DOHH2 (cell line): ENCODE data around the gene HMGN1.

Source experiments
- H3F3A ChIP-seq: fragments of 200-600 bp; sonication (generic), shearing (Covaris generic); 2 replicates; pipeline ENCODE4 v1.6.0; 2016; ENCODE audit warnings: antibody characterized with exemption, mild to moderate bottlenecking; ENCODE audit not compliant: control insufficient read depth, insufficient read depth
- H3K27ac ChIP-seq: fragments of 200-600 bp; sonication (generic); 2 replicates; pipeline ENCODE4 v1.5.1; 2014; ENCODE audit warnings: low read depth, mild to moderate bottlenecking, low read length, moderate library complexity
- H3K27me3 ChIP-seq: fragments of 200-600 bp; sonication (generic); 2 replicates; pipeline ENCODE4 v1.6.1; 2014; ENCODE audit warnings: mild to moderate bottlenecking, low read length, mixed read lengths; ENCODE audit not compliant: control insufficient read depth
- H3K36me3 ChIP-seq: fragments of 200-600 bp; sonication (generic); 2 replicates; pipeline ENCODE4 v1.6.1; 2014; ENCODE audit warnings: mild to moderate bottlenecking, low read length, moderate library complexity, mixed read lengths; ENCODE audit not compliant: control insufficient read depth
- H3K4me1 ChIP-seq: fragments of 200-600 bp; sonication (generic); 2 replicates; pipeline ENCODE4 v1.6.1; 2014; ENCODE audit warnings: mild to moderate bottlenecking, low read length, mixed read lengths; ENCODE audit not compliant: control insufficient read depth
- H3K4me2 ChIP-seq: fragments of 200-600 bp; sonication (generic); 2 replicates; pipeline ENCODE4 v1.6.0; 2014; ENCODE audit warnings: mild to moderate bottlenecking, low read length, moderate library complexity
- H3K4me3 ChIP-seq: fragments of 200-600 bp; sonication (generic); 2 replicates; pipeline ENCODE4 v1.5.1; 2014; ENCODE audit warnings: mild to moderate bottlenecking, low read length, mixed read lengths
- H3K79me2 ChIP-seq: fragments of 200-600 bp; sonication (generic); 2 replicates; pipeline ENCODE4 v1.6.1; 2014; ENCODE audit warnings: mild to moderate bottlenecking, low read length, mixed read lengths; ENCODE audit not compliant: control insufficient read depth
- H3K9me2 ChIP-seq: fragments of 200-600 bp; sonication (generic); replicated peaks from 2 replicates; pipeline ENCODE4 v1.6.1; 2014; ENCODE audit warnings: mild to moderate bottlenecking, low read length, mixed read lengths; ENCODE audit not compliant: control insufficient read depth
- H3K9me3 ChIP-seq: fragments of 200-600 bp; sonication (generic); 2 replicates; pipeline ENCODE4 v1.6.1; 2014; ENCODE audit warnings: antibody characterized with exemption, low read length, mixed read lengths; ENCODE audit not compliant: control insufficient read depth, insufficient read depth
- H4K20me1 ChIP-seq: fragments of 200-600 bp; sonication (generic); 2 replicates; pipeline ENCODE4 v1.6.0; 2014; ENCODE audit warnings: low read depth, mild to moderate bottlenecking, antibody characterized with exemption, low read length, moderate library complexity; ENCODE audit not compliant: control insufficient read depth, insufficient read depth
- CTCF ChIP-seq: fragments of 200-600 bp; sonication (generic); IDR thresholded peaks from one replicate; pipeline ENCODE4 v1.5.1; 2014; ENCODE audit warnings: antibody characterized with exemption, mild to moderate bottlenecking, low read depth, low read length; ENCODE audit not compliant: poor library complexity, severe bottlenecking
- EZH2phosphoT487 ChIP-seq: fragments of 200-600 bp; sonication (generic); IDR thresholded peaks from 2 replicates; pipeline ENCODE4 v1.6.1; 2017; ENCODE audit warnings: borderline replicate concordance, mild to moderate bottlenecking, antibody characterized with exemption, low read length, moderate library complexity, mixed read lengths

Gene HMGN1

GRCh38 chr21:39348355-39349210 is at the start of gene HMGN1:
TSS of gene HMGN1 (minus strand) at chr21:39349088. CDS start at chr21:39348917, 171 bp downstream.
- no peak for TF ChIP-seq EZH2phosphoT487
- no peak for TF ChIP-seq CTCF
- Histone ChIP-seq H4K20me1 (peaks cover 16% of the 10 kb centered on the region), H3K27ac (peak within 1 kb of the TSS; percentile 88), H3K79me2 (peaks cover 64% of the 10 kb centered on the region), H3K36me3 (peaks cover 55% of the 10 kb centered on the region), H3K9me3 (no peaks in the 10 kb centered on the region), H3K4me1 (peaks cover 45% of the 10 kb centered on the region), H3K9me2 (no peaks in the 10 kb centered on the region), H3K4me2 (peak within 1 kb of the TSS; percentile 92), H3F3A (peaks cover 55% of the 10 kb centered on the region), H3K4me3 (peak within 1 kb of the TSS; percentile 97), H3K27me3 (no peaks in the 10 kb centered on the region)

- peaks cover 5% of the 10 kb centered on the region for H3F3A ChIP-seq
- no peak overlapping the region for H3K4me3 ChIP-seq
- no peaks in the 10 kb centered on the region for H3K79me2 ChIP-seq
- H3K36me3 ChIP-seq = peaks cover 35% of the 10 kb centered on the region
- no peak overlapping the region for H3K4me2 ChIP-seq
- no peaks in the 10 kb centered on the region for H4K20me1 ChIP-seq
- H3K27me3 ChIP-seq = no peaks in the 10 kb centered on the region
- H3K9me3 ChIP-seq = no peaks in the 10 kb centered on the region
- H3K4me1 ChIP-seq = no peaks in the 10 kb centered on the region
- TF ChIP-seq EZH2phosphoT487 (no peak), CTCF (no peak)
- no peak overlapping the region for H3K27ac ChIP-seq
- H3K9me2 ChIP-seq = no peaks in the 10 kb centered on the region
These were observed 48.9 kb upstream of the HMGN1 start for GRCh38 chr21:39397646-39398385.

- no peak overlapping the region for H3K27ac ChIP-seq
- H3K4me1 ChIP-seq = peaks cover 17% of the 10 kb centered on the region
- no peaks in the 10 kb centered on the region for H3K9me3 ChIP-seq
- H3K4me2 ChIP-seq = no peak overlapping the region
- H3K27me3 ChIP-seq = no peaks in the 10 kb centered on the region
- H3K36me3 ChIP-seq = peaks cover 65% of the 10 kb centered on the region
- TF ChIP-seq CTCF (no peak), EZH2phosphoT487 (no peak)
- H3F3A ChIP-seq = peaks cover 9% of the 10 kb centered on the region
- H3K9me2 ChIP-seq = no peaks in the 10 kb centered on the region
- H3K79me2 ChIP-seq = peaks cover 33% of the 10 kb centered on the region
- no peak overlapping the region for H3K4me3 ChIP-seq
- H4K20me1 ChIP-seq = no peaks in the 10 kb centered on the region
These were observed 44.1 kb upstream of the HMGN1 start for GRCh38 chr21:39392981-39393380.
